Vagina (tissue), 2 donors: ENCODE data around the gene DNAJA2.

ENCODE experiments used
- CTCF ChIP-seq, 3 experiments: fragments of 450-650 bp in 2 of 3; fragments of 200-600 bp in 1 of 3; sonication (generic) in 1 of 3; IDR thresholded peaks; one replicate each; pipeline ENCODE4 v1.5.1; 2017 to 2019; ENCODE audit warnings: antibody characterized with exemption in 3 of 3, mild to moderate bottlenecking in 2 of 3, moderate library complexity in 2 of 3
- POLR2A ChIP-seq, 2 donors: fragments of 450-650 bp; IDR thresholded peaks; one replicate each; pipeline ENCODE4 v1.6.1; 2017; ENCODE audit warnings: antibody characterized with exemption in 2 of 2, mild to moderate bottlenecking in 2 of 2, moderate library complexity in 2 of 2
- POLR2AphosphoS5 ChIP-seq, 2 donors: sonication (generic); formaldehyde crosslinking; IDR thresholded peaks; one replicate each; pipeline ENCODE4 v1.9.0; 2017; ENCODE audit warnings: antibody characterized with exemption in 2 of 2, mild to moderate bottlenecking in 2 of 2, low read depth in 1 of 2; ENCODE audit not compliant: insufficient read depth in 1 of 2

GRCh38 chr16:46980926-46981325 is 7.5 kb upstream of the DNAJA2 start:
- no peak for TF ChIP-seq POLR2A (IDR thresholded peaks at IDR 0.05)
- TF ChIP-seq CTCF (IDR thresholded peaks at IDR 0.05): no peak
- no peak for TF ChIP-seq POLR2AphosphoS5 (IDR thresholded peaks at IDR 0.05; ENCODE audit: insufficient read depth in 1 of 2, low read depth in 1 of 2)
